ENCODE measurements around the gene CRYZ. TPM values are rescaled to one million over a fixed set of nuclear protein-coding genes. Genes with fewer than 3 reads are reported as not detected.
"Not testable (repeated sequence)": the region's sequence is repeated elsewhere in the genome, so short reads cannot be mapped to it uniquely, and the experiment has no call there.

CRYZ gene
- polyA plus RNA-seq, 1 donor (not counting 4 experiments of a cell fraction or from before 2014, with no cell fraction given), result 213 TPM

DNA sequence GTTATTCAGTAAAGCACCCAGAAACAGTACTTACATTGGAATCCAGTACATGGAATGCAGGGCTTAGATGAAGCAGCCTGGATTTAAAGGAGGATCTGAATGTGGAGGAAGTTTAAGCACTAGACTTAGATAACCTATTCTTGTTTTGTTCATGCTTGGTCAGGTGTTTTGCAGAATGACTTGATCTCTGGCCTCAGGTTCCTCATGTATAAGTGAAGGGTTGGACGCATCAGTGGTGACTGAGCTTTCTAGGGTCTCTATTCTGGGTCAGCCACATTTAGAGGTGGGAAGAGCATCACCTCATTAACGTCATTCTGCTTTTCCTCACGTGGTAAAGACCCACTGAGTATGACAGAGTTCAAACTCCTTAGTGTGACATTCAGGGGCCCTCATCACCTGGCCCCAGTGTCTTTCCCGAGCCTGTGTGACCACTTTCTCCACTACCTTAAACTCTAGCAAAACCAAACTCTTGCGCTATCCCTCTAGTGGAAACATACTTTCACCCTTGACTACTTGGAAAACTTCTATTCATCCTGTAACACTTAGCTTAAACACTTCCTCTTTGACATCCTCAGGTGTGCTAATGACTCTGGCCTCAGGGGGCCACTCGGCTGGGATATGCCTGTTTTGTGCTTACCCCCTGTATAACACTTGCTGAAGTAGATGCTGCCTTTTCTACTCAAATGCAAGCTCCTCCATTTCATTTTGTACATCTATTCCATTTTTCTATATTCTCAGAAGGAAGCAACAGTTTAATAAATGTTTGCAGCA, 58.4 kb downstream of the CRYZ start:
- H2AFZ ChIP-seq (ENCODE audit: control insufficient read depth, low read length), result no peak overlapping the region
- H4K20me1 ChIP-seq (ENCODE audit: control insufficient read depth, extremely low read depth, insufficient read depth, low read length), result no peaks in the 10 kb centered on the region
- H3K27ac ChIP-seq (ENCODE audit: control insufficient read depth, insufficient read depth, low read length), result no peak overlapping the region
- no peaks in the 10 kb centered on the region for H3K79me2 ChIP-seq (ENCODE audit: control insufficient read depth, insufficient read depth, low read length)
- no peak overlapping the region for H3K4me3 ChIP-seq (ENCODE audit: control insufficient read depth in 2 of 3, extremely low read depth in 1 of 3, insufficient read depth in 2 of 3, low read depth in 1 of 3, low read length in 3 of 3)
- FAIRE-seq, result no peak
- H3K4me2 ChIP-seq (ENCODE audit: control insufficient read depth, extremely low read depth, insufficient read depth, low read depth, low read length), result no peak overlapping the region
- no peak for DNase-seq (ENCODE audit: low read depth, low spot score)
- dilution Hi-C loops (cut with MboI; ENCODE audit: extremely low pct_ligation_motif_present, low sequenced_read_pairs), result no loop called here
- H3K27me3 ChIP-seq (ENCODE audit: control insufficient read depth, extremely low read depth, insufficient read depth, low read length), result peaks cover 20% of the 10 kb centered on the region
- H3K9ac ChIP-seq (ENCODE audit: control insufficient read depth, extremely low read depth, insufficient read depth, low read length), result no peak overlapping the region
- no peaks in the 10 kb centered on the region for H3K36me3 ChIP-seq (ENCODE audit: control insufficient read depth in 2 of 2, extremely low read depth in 1 of 2, insufficient read depth in 2 of 2, low read length in 2 of 2)
- no peak for TF ChIP-seq EZH2 (IDR thresholded peaks at IDR 0.05; ENCODE audit: low read length)
- TF ChIP-seq, protein P1, sequence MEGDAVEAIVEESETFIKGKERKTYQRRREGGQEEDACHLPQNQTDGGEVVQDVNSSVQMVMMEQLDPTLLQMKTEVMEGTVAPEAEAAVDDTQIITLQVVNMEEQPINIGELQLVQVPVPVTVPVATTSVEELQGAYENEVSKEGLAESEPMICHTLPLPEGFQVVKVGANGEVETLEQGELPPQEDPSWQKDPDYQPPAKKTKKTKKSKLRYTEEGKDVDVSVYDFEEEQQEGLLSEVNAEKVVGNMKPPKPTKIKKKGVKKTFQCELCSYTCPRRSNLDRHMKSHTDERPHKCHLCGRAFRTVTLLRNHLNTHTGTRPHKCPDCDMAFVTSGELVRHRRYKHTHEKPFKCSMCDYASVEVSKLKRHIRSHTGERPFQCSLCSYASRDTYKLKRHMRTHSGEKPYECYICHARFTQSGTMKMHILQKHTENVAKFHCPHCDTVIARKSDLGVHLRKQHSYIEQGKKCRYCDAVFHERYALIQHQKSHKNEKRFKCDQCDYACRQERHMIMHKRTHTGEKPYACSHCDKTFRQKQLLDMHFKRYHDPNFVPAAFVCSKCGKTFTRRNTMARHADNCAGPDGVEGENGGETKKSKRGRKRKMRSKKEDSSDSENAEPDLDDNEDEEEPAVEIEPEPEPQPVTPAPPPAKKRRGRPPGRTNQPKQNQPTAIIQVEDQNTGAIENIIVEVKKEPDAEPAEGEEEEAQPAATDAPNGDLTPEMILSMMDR (optimal IDR thresholded peaks at IDR 0.05 in 1 of 3, IDR thresholded peaks at IDR 0.05 in 1 of 3, conservative IDR thresholded peaks at IDR 0.05 in 1 of 3; ENCODE audit: extremely low read depth in 1 of 3, insufficient read depth in 2 of 3, low read length in 3 of 3), result no peak
- no peaks in the 10 kb centered on the region for H3K9me1 ChIP-seq (ENCODE audit: control insufficient read depth, extremely low read depth, insufficient read depth, low read length)
- no peaks in the 10 kb centered on the region for H3K4me1 ChIP-seq (ENCODE audit: control insufficient read depth, extremely low read depth, insufficient read depth, low read length)
- no peaks in the 10 kb centered on the region for H3K9me3 ChIP-seq (ENCODE audit: control insufficient read depth, low read depth, low read length)

DNA sequence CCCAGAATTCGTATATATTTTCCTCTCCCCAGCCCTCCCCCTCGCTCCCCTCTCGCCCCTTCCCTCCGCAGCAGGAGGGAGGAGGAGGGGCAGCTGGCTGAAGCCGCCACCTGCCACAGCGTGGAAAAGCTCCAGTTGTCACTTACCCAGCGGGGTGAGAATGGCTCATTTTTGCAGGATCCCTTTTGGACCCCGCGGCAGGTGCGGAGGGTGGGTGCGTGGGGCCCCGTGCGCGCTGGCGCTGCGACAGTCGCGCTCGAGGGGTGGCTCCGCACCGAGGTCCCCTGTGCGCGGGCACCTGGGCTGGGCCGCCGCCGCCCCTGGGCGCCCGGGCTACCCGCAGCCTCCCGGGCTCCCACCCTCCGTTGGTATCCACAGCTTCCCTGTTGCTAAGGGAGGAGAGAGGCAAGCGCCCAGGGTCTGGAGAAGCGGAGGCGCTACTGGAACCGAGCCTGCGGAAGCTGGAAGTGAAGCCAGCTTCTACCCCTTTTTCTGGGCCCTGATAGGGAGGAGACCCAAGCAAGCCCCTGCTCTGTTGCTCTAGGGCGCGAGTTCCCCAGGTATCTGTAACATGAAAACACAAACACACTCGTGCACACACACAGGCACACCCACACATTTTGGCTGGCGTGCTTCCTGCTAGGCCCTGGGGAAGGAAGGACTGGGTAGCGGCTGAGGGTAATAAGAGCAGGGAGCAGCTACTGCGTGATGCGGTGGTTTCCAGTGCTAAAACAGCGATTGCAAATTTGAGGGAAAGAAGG, 59.3 kb downstream of the CRYZ start, which contains the start of gene ERICH3:
TSS of gene ERICH3 (minus strand) at position 442 of the 761 bp plus-strand sequence. CDS start at position 169, 273 bp downstream.
- Histone ChIP-seq H3K9me3 (ENCODE audit: control insufficient read depth, low read depth, low read length) (no peaks in the 10 kb centered on the region), H3K27me3 (ENCODE audit: control insufficient read depth, extremely low read depth, insufficient read depth, low read length) (peaks cover 20% of the 10 kb centered on the region), H3K4me3 (ENCODE audit: control insufficient read depth in 2 of 3, extremely low read depth in 1 of 3, insufficient read depth in 2 of 3, low read depth in 1 of 3, low read length in 3 of 3) (no peak within 1 kb of the TSS), H3K4me1 (ENCODE audit: control insufficient read depth, extremely low read depth, insufficient read depth, low read length) (no peaks in the 10 kb centered on the region), H3K9ac (ENCODE audit: control insufficient read depth, extremely low read depth, insufficient read depth, low read length) (no peak within 1 kb of the TSS), H4K20me1 (ENCODE audit: control insufficient read depth, extremely low read depth, insufficient read depth, low read length) (no peaks in the 10 kb centered on the region), H2AFZ (ENCODE audit: control insufficient read depth, low read length) (no peak within 1 kb of the TSS), H3K36me3 (ENCODE audit: control insufficient read depth in 2 of 2, extremely low read depth in 1 of 2, insufficient read depth in 2 of 2, low read length in 2 of 2) (no peaks in the 10 kb centered on the region), H3K79me2 (ENCODE audit: control insufficient read depth, insufficient read depth, low read length) (no peaks in the 10 kb centered on the region), H3K4me2 (ENCODE audit: control insufficient read depth, extremely low read depth, insufficient read depth, low read depth, low read length) (peak within 1 kb of the TSS; percentile 44), H3K9me1 (ENCODE audit: control insufficient read depth, extremely low read depth, insufficient read depth, low read length) (no peaks in the 10 kb centered on the region), H3K27ac (ENCODE audit: control insufficient read depth, insufficient read depth, low read length) (no peak within 1 kb of the TSS)
- DNase-seq (ENCODE audit: low read depth, low spot score) (no peak), FAIRE-seq (no peak)
- dilution Hi-C loops (cut with MboI; ENCODE audit: extremely low pct_ligation_motif_present, low sequenced_read_pairs), result no loop called here
- TF ChIP-seq, protein P1 (optimal IDR thresholded peaks at IDR 0.05 in 1 of 3, IDR thresholded peaks at IDR 0.05 in 1 of 3, conservative IDR thresholded peaks at IDR 0.05 in 1 of 3; ENCODE audit: extremely low read depth in 1 of 3, insufficient read depth in 2 of 3, low read length in 3 of 3), result no peak

DNA sequence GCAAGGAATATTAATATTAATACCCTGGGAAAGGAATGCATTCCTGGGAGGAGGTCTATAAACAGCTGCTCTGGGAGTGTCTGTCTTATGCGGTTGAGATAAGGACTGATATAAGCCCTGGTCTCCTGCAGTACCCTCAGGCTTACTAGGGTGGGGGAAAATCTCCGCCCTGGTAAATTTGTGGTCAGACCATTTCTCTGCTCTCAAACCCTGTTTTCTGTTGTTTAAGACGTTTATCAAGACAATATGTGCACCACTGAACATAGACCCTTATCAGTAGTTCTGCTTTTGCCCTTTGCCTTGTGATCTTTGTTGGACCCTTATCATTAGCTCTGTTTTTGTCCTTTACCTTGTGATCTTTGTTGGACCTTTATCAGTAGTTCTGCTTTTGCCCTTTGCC, 62.0 kb downstream of the CRYZ start:
- H3K9ac ChIP-seq (ENCODE audit: control insufficient read depth, extremely low read depth, insufficient read depth, low read length); H3K4me2 ChIP-seq (ENCODE audit: control insufficient read depth, extremely low read depth, insufficient read depth, low read depth, low read length); H2AFZ ChIP-seq (ENCODE audit: control insufficient read depth, low read length); H3K79me2 ChIP-seq (ENCODE audit: control insufficient read depth, insufficient read depth, low read length); H3K4me1 ChIP-seq (ENCODE audit: control insufficient read depth, extremely low read depth, insufficient read depth, low read length); H4K20me1 ChIP-seq (ENCODE audit: control insufficient read depth, extremely low read depth, insufficient read depth, low read length); H3K4me3 ChIP-seq (ENCODE audit: control insufficient read depth in 2 of 3, extremely low read depth in 1 of 3, insufficient read depth in 2 of 3, low read depth in 1 of 3, low read length in 3 of 3); DNase-seq (ENCODE audit: low read depth, low spot score); H3K9me1 ChIP-seq (ENCODE audit: control insufficient read depth, extremely low read depth, insufficient read depth, low read length); FAIRE-seq; H3K36me3 ChIP-seq (ENCODE audit: control insufficient read depth in 2 of 2, extremely low read depth in 1 of 2, insufficient read depth in 2 of 2, low read length in 2 of 2); dilution Hi-C loops (cut with MboI; ENCODE audit: extremely low pct_ligation_motif_present, low sequenced_read_pairs); H3K27ac ChIP-seq (ENCODE audit: control insufficient read depth, insufficient read depth, low read length); H3K9me3 ChIP-seq (ENCODE audit: control insufficient read depth, low read depth, low read length): not testable (repeated sequence)
- peaks cover 20% of the 10 kb centered on the region for H3K27me3 ChIP-seq (ENCODE audit: control insufficient read depth, extremely low read depth, insufficient read depth, low read length)

Measured in keratinocyte (primary cell).